HepG2 (cell line): ENCODE measurements around the gene C4orf17. TPM values are rescaled to one million over a fixed set of nuclear protein-coding genes. Genes with fewer than 3 reads are reported as not detected.
A peak's percentile ranks its signal among the peaks of the same experiment; 100 is the strongest.

Experiments used
- EHMT2 ChIP-seq: fragments of 200-600 bp; sonication (generic); IDR thresholded peaks from 2 replicates; pipeline ENCODE4 v1.7.0; 2017; ENCODE audit warnings: antibody characterized with exemption, low read depth, low read length, borderline replicate concordance
- FOXO1 ChIP-seq: sonication (generic); formaldehyde crosslinking; IDR thresholded peaks from 2 replicates; pipeline ENCODE4 v1.4.0; 2020; ENCODE audit warnings: missing genetic modification reagents
- GABPA ChIP-seq, 2 experiments: IDR thresholded peaks; 2 replicates each; pipeline ENCODE4 v1.6.1; 2011 to 2016; ENCODE audit warnings: low read depth in 2 of 2, low read length in 1 of 2, missing biosample characterization in 1 of 2, missing genetic modification characterization in 1 of 2
- KAT8 ChIP-seq: IDR thresholded peaks from 2 replicates; pipeline ENCODE4 v1.6.1; 2016; ENCODE audit warnings: missing genetic modification reagents, missing compliant biosample characterization
- KMT2A ChIP-seq: sonication (generic); formaldehyde crosslinking; IDR thresholded peaks from 2 replicates; pipeline ENCODE4 v1.4.0; 2020; ENCODE audit warnings: missing genetic modification reagents
- MBNL3 ChIP-seq: fragments of 250-450 bp; sonication (Bioruptor Pico); conservative IDR thresholded peaks from 2 replicates; pipeline ENCODE4 v1.8.0; 2022; ENCODE audit warnings: mild to moderate bottlenecking, inconsistent platforms
- MEIS1 ChIP-seq: sonication (generic); formaldehyde crosslinking; IDR thresholded peaks from 2 replicates; pipeline ENCODE4 v1.9.0; 2021; ENCODE audit warnings: mild to moderate bottlenecking, missing genetic modification reagents, moderate library complexity, borderline replicate concordance
- NAIF1 ChIP-seq: sonication (generic); formaldehyde crosslinking; IDR thresholded peaks from 2 replicates; pipeline ENCODE4 v1.5.0; 2020; ENCODE audit warnings: mild to moderate bottlenecking, missing genetic modification reagents, borderline replicate concordance
- NKX3-1 ChIP-seq: sonication (generic); formaldehyde crosslinking; IDR thresholded peaks from 2 replicates; pipeline ENCODE4 v1.5.0; 2020; ENCODE audit warnings: missing genetic modification reagents
- PAWR ChIP-seq: sonication (generic); formaldehyde crosslinking; IDR thresholded peaks from 2 replicates; pipeline ENCODE4 v1.4.0; 2020; ENCODE audit warnings: missing genetic modification reagents, mild to moderate bottlenecking, borderline replicate concordance
- SP5 ChIP-seq: IDR thresholded peaks from 2 replicates; pipeline ENCODE4 v1.6.1; 2016; ENCODE audit warnings: low read depth, borderline replicate concordance
- THAP11 ChIP-seq: IDR thresholded peaks from 2 replicates; pipeline ENCODE4 v1.6.1; 2016; ENCODE audit warnings: missing biosample characterization, missing genetic modification reagents
- ZNF441 ChIP-seq: sonication (generic); formaldehyde crosslinking; IDR thresholded peaks from 2 replicates; pipeline ENCODE4 v1.7.0; 2021; ENCODE audit warnings: missing genetic modification reagents, borderline replicate concordance
- ZNF839 ChIP-seq: sonication (generic); formaldehyde crosslinking; IDR thresholded peaks from 2 replicates; pipeline ENCODE4 v1.4.0; 2020; ENCODE audit warnings: missing genetic modification reagents, mild to moderate bottlenecking, borderline replicate concordance
- polyA plus RNA-seq, 8 experiments: library from polyadenylated mRNA; depleted of rRNA in 3 of 8; stranded (reverse) in 7 of 8; unstranded in 1 of 8; fragments of >200 nt; fragmentation: Illumina TruSeq in 4 of 8; extraction: Trizol in 4 of 8; gene quantifications; 2 replicates each; pipeline versions ENCODE4 v1.2.1 to v1.2.3, GENCODE V29; 2011 to 2016; ENCODE audit warnings: low read depth in 4 of 8, missing spikeins in 1 of 8, mixed read lengths in 1 of 8; ENCODE audit not compliant: insufficient read depth in 1 of 8
- total RNA-seq, 5 experiments: library from RNA; depleted of rRNA; stranded (reverse); fragments of >200 nt; fragmentation: Illumina TruSeq; extraction: Trizol; gene quantifications; 2 replicates each; pipeline ENCODE4 v1.2.3, GENCODE V29; 2016; ENCODE audit warnings: low read depth in 1 of 5
- TF ChIP-seq, protein P1 (sequence below): IDR thresholded peaks from 2 replicates; pipeline ENCODE4 v1.6.1; 2016; ENCODE audit warnings: mild to moderate bottlenecking
- TF ChIP-seq, protein P2 (sequence below): sonication (generic); formaldehyde crosslinking; IDR thresholded peaks from 2 replicates; pipeline ENCODE4 v1.5.0; 2020; ENCODE audit warnings: mild to moderate bottlenecking, missing genetic modification reagents, moderate library complexity
- TF ChIP-seq, protein P3 (sequence below): sonication (generic); formaldehyde crosslinking; IDR thresholded peaks from 2 replicates; pipeline ENCODE4 v1.8.0; 2022; ENCODE audit warnings: missing genetic modification reagents, mild to moderate bottlenecking, inconsistent platforms, borderline replicate concordance
- TF ChIP-seq, protein P4 (sequence below): sonication (generic); formaldehyde crosslinking; IDR thresholded peaks from 2 replicates; pipeline ENCODE4 v1.4.0; 2020; ENCODE audit warnings: mild to moderate bottlenecking, missing genetic modification reagents
- TF ChIP-seq, protein P5 (sequence below): IDR thresholded peaks from 2 replicates; pipeline ENCODE4 v1.6.1; 2018; ENCODE audit warnings: missing genetic modification reagents, mild to moderate bottlenecking, missing compliant biosample characterization
- TF ChIP-seq, protein P6 (sequence below): sonication (generic); formaldehyde crosslinking; conservative IDR thresholded peaks from 2 replicates; pipeline ENCODE4 v1.8.0; 2022; ENCODE audit warnings: mild to moderate bottlenecking, moderate library complexity, missing genetic modification reagents

Gene C4orf17
- total and polyA plus RNA-seq, 2 of the 13 experiments (the other 11 are each of a cell fraction or from before 2014, with no cell fraction given), result not detected

DNA sequence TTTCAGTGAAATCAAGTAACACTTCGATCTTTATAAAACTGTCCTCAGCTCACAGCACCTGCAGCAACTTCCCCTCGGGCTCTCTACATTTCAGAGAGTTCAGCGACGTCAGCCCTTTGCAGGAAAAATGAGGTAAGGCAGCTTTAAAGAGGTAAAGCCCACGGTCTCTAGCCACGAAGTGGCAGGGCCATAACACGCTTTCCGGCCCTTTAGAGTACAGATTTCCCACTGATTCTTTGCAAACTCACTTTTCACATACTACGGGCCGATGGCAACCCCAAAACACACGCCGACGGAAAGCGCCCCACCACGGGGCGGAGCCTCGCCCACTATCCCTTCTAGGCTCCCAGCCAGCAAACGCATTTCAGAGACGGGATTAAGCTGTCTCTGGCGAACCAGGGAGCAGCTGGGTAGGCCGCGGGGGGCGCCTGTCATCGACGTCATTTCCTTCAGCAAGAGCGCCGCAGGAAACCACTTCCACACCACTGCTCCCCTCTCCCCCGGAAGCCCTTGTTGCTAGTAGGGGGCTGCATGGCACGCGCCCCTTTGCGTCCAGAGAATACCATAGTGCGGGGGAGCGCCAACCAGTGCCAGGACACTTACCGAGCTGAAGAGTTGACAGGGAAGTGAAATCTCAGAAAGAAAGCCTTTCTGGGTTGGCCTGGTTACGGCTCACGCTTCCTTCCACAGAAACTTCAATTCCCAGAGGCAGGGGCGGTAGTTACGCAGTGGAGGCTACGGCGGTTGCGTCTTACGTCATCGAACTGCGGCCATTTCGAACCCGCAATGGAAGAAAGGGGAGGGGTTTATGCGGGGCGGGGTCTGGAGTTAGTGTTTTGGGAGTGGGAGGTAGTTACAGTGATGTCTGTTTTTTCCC lies 52.7 kb downstream of the C4orf17 start, which contains the start of gene TRMT10A (continued):
- TF ChIP-seq, protein P1, sequence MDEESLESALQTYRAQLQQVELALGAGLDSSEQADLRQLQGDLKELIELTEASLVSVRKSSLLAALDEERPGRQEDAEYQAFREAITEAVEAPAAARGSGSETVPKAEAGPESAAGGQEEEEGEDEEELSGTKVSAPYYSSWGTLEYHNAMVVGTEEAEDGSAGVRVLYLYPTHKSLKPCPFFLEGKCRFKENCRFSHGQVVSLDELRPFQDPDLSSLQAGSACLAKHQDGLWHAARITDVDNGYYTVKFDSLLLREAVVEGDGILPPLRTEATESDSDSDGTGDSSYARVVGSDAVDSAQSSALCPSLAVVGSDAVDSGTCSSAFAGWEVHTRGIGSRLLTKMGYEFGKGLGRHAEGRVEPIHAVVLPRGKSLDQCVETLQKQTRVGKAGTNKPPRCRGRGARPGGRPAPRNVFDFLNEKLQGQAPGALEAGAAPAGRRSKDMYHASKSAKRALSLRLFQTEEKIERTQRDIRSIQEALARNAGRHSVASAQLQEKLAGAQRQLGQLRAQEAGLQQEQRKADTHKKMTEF (CRISPR knock-in tag), result peak; percentile 58; the same call in 1 of the 2 replicates
- TF ChIP-seq, protein P2, sequence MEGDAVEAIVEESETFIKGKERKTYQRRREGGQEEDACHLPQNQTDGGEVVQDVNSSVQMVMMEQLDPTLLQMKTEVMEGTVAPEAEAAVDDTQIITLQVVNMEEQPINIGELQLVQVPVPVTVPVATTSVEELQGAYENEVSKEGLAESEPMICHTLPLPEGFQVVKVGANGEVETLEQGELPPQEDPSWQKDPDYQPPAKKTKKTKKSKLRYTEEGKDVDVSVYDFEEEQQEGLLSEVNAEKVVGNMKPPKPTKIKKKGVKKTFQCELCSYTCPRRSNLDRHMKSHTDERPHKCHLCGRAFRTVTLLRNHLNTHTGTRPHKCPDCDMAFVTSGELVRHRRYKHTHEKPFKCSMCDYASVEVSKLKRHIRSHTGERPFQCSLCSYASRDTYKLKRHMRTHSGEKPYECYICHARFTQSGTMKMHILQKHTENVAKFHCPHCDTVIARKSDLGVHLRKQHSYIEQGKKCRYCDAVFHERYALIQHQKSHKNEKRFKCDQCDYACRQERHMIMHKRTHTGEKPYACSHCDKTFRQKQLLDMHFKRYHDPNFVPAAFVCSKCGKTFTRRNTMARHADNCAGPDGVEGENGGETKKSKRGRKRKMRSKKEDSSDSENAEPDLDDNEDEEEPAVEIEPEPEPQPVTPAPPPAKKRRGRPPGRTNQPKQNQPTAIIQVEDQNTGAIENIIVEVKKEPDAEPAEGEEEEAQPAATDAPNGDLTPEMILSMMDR (CRISPR knock-in tag), result no peak
- peak; percentile 97 for TF ChIP-seq THAP11 (CRISPR knock-in tag)
- peak; percentile 44; the same call in 1 of the 2 replicates for TF ChIP-seq KMT2A (CRISPR knock-in tag)
- TF ChIP-seq, protein P3, sequence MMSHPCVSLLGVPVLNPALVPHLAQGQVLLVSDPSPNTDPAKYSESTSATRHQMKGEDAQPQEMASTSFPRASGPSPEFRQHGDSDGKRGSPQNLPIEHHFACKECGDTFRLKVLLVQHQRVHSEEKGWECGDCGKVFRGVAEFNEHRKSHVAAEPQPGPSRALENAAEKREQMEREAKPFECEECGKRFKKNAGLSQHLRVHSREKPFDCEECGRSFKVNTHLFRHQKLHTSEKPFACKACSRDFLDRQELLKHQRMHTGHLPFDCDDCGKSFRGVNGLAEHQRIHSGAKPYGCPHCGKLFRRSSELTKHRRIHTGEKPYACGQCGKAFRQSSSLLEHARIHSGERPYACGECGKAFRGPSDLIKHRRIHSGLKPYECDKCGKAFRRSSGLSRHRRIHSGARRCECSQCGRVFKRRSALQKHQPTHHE (CRISPR knock-in tag), result no peak
- TF ChIP-seq FOXO1 (CRISPR knock-in tag), result no peak
- TF ChIP-seq PAWR, result peak; percentile 49; the same call in 1 of the 2 replicates
- no peak for TF ChIP-seq MBNL3
- TF ChIP-seq GABPA (IDR thresholded peaks at IDR 0.05; ENCODE audit: low read depth, low read length), result peak; percentile 80
- TF ChIP-seq GABPA (CRISPR knock-in tag; IDR thresholded peaks at IDR 0.05; ENCODE audit: low read depth), result peak; percentile 95
- 0 out of 2 replicates have a peak, but pooled peaks have one; percentile 21 for TF ChIP-seq NKX3-1 (CRISPR knock-in tag)
- TF ChIP-seq, protein P4, sequence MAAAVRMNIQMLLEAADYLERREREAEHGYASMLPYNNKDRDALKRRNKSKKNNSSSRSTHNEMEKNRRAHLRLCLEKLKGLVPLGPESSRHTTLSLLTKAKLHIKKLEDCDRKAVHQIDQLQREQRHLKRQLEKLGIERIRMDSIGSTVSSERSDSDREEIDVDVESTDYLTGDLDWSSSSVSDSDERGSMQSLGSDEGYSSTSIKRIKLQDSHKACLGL (CRISPR knock-in tag), result 0 out of 2 replicates have a peak, but pooled peaks have one; percentile 35
- TF ChIP-seq MEIS1 (CRISPR knock-in tag), result peak; percentile 77; the same call in 1 of the 2 replicates
- peak; percentile 54; the same call in 1 of the 2 replicates for TF ChIP-seq ZNF441 (CRISPR knock-in tag)
- TF ChIP-seq, protein P5, sequence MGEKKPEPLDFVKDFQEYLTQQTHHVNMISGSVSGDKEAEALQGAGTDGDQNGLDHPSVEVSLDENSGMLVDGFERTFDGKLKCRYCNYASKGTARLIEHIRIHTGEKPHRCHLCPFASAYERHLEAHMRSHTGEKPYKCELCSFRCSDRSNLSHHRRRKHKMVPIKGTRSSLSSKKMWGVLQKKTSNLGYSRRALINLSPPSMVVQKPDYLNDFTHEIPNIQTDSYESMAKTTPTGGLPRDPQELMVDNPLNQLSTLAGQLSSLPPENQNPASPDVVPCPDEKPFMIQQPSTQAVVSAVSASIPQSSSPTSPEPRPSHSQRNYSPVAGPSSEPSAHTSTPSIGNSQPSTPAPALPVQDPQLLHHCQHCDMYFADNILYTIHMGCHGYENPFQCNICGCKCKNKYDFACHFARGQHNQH (CRISPR knock-in tag), result peak; percentile 76
- TF ChIP-seq EHMT2, result no peak
- peak; percentile 98; the same call in 1 of the 2 replicates for TF ChIP-seq ZNF839
- peak; percentile 28; the same call in 1 of the 2 replicates for TF ChIP-seq SP5 (CRISPR knock-in tag)
- TF ChIP-seq, protein P6, sequence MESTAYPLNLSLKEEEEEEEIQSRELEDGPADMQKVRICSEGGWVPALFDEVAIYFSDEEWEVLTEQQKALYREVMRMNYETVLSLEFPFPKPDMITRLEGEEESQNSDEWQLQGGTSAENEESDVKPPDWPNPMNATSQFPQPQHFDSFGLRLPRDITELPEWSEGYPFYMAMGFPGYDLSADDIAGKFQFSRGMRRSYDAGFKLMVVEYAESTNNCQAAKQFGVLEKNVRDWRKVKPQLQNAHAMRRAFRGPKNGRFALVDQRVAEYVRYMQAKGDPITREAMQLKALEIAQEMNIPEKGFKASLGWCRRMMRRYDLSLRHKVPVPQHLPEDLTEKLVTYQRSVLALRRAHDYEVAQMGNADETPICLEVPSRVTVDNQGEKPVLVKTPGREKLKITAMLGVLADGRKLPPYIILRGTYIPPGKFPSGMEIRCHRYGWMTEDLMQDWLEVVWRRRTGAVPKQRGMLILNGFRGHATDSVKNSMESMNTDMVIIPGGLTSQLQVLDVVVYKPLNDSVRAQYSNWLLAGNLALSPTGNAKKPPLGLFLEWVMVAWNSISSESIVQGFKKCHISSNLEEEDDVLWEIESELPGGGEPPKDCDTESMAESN, result 0 out of 2 replicates have a peak, but pooled peaks have one; percentile 61
- peak; percentile 98 for TF ChIP-seq NAIF1 (CRISPR knock-in tag)
- TF ChIP-seq KAT8 (CRISPR knock-in tag), result peak; percentile 97
